GM21423 (cell line): ENCODE measurements around the gene SGK1.
"Not testable (repeated sequence)": the region's sequence is repeated elsewhere in the genome, so short reads cannot be mapped to it uniquely, and the experiment has no call there.

Experiments used
- ATAC-seq: cut with Tn5 transposase; IDR thresholded peaks from one replicate; pipeline ENCODE4 v1.9.1; 2021; ENCODE audit warnings: mild to moderate bottlenecking, moderate library complexity; ENCODE audit not compliant: unreplicated experiment

SGK1 gene

GRCh38 chr6:134255280-134255679 is 62.6 kb downstream of the SGK1 start:
- ATAC-seq, result not testable (repeated sequence)

- ATAC-seq, result no peak
Measured at GRCh38 chr6:134254118-134254517, 63.8 kb downstream of the SGK1 start.

DNA sequence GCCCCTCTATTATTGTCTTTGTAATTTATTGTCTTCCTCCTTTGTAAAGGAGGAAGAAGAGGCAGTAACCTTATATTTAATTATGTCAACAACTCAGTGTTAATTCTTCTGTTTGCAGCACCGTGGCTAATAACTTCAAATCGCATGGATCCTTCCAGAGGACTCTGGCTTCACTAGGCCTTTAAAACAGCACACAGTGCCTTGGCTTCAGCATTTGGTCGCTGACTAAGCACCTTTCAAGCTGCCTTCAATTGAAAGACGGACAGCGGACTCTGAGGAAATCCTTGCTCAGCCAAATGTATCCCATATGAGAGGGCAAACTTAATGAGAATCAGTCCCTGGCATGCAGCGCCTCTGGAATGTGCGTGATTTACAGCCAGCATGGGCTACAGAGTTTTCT is 64.2 kb downstream of the SGK1 start:
- ATAC-seq, result no peak

DNA sequence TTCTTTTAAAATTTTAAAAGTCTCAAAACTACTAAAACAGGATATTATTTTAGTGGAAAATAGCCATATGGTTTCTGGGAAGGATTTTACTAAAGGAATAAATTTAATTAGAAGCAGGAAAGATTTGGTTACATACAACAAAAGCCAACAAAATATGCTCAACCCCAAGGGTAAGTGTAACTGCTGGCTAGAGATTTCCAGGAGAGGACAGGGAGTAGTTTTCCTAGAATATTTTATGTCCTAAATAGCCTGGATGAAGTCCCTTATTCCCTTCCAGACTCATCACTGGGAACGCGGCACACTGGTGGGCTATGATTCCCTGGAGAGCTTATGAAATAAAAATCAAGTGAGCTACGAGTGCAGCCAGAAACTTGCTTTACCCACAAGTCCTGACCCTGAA is 66.6 kb downstream of the SGK1 start:
- ATAC-seq, result no peak

DNA sequence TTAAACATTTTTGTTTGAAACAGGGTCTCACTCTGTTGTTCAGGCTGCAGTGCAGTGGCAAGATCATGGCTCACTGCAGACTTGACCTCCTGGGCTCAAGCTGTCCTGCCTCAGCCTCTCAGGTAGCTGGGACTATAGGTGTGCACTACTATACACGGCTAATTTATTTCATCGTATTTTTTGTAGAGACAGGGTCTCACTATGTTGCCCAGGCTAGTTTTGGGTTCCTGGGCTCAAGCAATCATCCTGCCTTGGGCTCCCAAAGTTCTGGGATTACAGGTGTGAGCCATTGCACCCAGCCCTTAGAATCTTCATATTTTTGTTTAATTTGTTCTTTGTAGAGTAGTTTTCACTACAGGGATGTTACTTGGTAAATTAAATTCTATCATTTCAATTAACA is 67.1 kb downstream of the SGK1 start:
- no peak for ATAC-seq

DNA sequence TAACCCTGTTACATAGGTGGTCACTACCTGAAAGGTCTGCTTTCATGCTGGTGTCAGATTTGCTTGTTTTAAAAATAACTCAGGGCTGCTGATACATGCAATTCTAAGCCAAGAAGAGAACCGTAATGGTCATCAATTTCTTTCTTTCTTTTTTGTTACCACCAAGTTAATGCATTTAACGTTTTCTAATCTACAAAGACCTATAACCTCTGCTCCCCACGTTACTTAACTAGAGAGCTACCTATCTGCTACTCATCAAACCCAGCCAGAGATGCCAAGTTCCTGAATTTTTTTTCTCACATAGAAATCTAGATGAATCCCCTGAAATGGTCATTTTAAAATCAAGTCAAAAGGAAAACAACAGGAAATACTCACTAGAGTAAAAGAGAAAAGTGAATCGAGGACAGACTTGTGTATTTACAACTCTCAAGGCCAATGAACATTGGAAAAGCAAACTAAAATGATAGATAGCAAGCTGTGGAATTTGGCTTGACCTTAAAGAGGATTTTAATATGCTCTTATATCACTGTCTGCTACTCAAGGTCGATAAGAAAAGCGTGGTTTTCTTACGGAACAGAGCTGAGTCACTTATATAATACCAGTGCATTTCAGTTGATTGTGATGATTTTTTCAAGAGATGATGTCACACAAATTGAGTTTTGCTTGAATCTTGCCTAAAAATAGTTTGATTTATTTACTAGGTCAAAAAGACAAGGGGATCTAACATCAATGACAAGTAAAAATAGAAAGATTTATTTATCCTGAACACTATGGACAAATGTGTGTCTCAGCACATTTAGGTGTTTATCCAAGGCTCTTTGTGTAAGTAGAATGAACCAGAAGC is 67.9 kb downstream of the SGK1 start:
- ATAC-seq, result no peak

GRCh38 chr6:134249239-134249758 is 68.6 kb downstream of the SGK1 start:
- ATAC-seq, result no peak

GRCh38 chr6:134247844-134248580 is 69.9 kb downstream of the SGK1 start:
- no peak for ATAC-seq

- peak; percentile 96 for ATAC-seq
Measured at GRCh38 chr6:134247231-134247833, 70.6 kb downstream of the SGK1 start.

- ATAC-seq, result no peak
Measured at GRCh38 chr6:134245706-134246105, 72.2 kb downstream of the SGK1 start.

DNA sequence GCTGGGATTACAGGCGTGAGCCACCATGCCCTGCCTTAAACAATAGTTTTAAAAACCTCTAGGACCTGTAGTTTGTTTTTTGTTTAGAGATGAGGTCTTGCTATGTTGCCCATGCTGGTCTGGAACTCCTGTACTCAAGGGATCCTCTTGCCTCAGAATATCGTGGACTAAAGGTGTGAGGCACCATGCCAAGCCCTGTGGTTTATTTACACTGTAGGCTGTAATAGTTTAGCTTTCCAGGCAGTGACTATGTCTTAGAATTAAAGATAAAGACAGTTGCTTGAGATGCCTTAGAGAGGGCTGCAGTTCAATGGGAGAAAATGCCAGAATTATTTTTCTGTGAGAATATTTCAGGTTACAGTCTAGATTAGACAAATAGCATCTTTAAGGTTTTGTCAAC is 72.9 kb downstream of the SGK1 start:
- ATAC-seq, result no peak

DNA sequence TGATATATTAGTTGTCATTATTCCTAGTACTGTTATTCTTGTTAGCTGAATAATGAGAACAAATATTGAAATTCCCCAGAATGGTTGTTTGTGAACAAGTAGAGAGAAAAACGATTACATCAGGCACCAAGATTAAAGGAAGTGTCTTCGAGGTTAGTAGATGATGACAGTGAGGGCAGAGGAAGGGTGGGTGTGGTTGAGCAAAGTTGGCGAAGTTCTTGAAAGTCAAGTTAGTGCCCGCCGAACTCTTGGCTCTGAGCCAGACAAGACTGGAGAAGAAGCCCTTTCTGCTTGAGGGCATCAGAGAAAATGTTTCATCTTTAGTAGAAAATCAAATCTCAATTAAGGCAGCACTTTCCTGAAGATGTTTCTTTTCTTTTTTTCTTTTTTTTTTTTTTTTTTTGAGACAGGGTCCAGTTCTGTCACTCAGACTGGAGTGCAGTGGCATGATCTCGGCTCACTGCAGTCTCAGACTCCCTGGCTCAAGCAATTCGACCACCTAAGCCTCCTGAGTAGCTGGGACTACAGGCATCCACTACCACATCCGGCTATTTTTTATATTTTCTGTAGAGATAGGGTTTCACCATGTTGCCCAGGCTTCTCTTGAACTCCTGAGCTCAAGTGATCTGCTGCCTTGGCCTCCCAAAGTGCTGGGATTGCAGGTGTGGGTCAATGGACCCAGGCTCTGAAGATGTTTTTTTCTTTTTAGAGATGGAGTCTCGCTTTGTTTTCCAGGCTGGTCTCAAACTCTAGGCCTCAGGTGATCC is 77.1 kb downstream of the SGK1 start:
- ATAC-seq, result no peak

DNA sequence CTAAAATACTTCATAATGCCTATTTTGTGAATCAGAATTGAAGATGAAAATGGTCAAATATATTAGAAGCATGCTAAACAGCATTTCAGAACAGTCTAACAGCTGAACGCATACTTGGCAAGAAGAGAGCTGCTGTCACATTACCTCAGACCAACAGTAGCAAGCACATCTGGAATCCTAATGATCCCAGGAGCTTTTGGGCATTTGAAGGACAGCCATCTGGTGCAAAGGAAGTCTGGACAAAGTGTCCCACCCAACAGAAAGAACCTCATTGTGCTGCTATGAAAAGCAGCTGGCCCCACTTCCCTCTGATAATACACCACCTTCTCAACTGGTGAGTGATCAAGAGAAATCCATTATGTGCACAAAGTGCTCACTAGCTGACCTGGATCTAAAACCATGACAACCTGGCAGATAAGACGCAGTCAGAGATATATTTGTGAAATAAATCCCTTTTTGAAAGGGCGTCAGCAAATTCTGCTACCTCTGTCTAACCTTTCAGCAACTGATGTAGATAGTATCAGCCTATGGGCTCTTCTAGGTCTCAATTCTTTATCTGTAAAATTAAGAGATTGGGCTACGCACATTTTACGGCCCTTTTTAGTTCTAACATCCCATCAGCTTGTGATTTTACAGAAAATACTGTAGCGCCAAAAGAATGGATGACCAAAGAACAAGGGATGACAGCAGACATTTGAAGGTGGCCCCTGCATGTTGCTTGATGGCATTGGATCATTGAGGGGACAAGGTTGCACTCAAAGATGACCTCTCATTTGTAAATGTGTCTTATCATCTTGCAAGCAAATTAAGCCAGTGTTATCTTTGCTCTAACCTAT is 78.7 kb downstream of the SGK1 start:
- ATAC-seq, result no peak

GRCh38 chr6:134238006-134238405 is 79.9 kb downstream of the SGK1 start:
- ATAC-seq, result no peak

DNA sequence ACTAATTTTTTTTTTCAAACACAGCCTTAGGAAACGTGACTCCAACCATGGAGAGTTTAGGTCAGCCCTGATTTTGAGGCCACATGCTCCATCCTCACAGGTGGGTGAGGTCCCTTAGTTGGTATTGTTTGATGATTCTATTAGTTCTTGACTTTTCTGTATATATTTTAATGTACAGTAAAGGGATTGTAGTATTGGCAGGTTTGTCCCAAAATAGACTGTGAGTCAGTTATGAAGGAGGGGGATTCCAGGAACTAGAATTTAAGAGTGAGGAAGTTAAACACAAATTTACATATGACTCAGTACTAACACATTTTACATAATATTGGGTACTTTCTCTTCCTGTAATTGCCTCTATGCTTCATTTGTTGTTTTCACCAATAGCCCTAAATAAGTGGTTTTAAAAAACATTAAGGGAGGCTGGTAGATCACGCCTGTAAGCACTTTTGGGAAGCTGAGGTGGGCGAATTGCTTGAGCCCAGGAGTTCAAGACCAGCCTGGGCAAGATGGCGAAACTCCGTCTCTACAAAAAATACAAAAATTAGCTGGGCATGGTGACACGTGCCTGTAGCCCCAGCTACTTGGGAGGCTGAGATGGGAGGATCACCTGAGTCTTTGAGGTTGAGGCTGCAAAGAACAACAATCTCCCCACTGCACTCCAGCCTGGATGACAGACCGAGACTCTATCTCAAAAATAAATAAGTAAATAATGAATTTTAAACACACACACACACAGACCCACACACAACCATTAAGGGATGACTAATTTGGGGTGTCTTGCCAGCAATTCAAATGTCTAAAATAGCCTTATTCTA is 81.8 kb downstream of the SGK1 start:
- ATAC-seq, result peak; percentile 96

- not testable (repeated sequence) for ATAC-seq
Measured at GRCh38 chr6:134235334-134235733, 82.6 kb downstream of the SGK1 start.

- ATAC-seq, result no peak
Measured at GRCh38 chr6:134233180-134233955, 84.5 kb downstream of the SGK1 start.

DNA sequence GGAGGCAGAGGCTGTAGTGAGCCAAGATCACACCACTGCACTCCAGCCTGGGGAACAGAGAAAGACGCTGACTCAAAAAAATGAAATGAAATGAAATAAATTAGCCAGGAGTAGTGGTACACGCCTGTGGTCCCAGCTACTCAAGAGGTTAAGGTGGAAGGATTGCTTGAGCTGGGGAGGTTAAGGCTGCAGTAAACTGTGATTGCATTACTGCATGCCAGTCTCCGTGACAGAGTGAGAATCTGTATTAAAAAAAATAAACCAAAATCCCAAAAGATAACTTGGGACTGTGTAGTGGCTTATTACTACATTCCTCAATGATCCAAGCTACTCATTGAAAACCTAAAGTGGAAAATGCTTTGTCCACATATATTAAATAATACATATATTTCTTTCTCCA is 87.0 kb downstream of the SGK1 start:
- ATAC-seq, result no peak
